H1 (cell line): ENCODE measurements around the gene CUL4A. TPM values are rescaled to one million over a fixed set of nuclear protein-coding genes. Genes with fewer than 3 reads are reported as not detected.

Experiments
- ATF3 ChIP-seq: IDR thresholded peaks from 2 replicates; pipeline ENCODE4 v1.6.1; 2011; ENCODE audit warnings: low read depth, mild to moderate bottlenecking, low read length; ENCODE audit not compliant: insufficient read depth
- CHD1 ChIP-seq: IDR thresholded peaks from 2 replicates; pipeline ENCODE4 v1.6.1; 2012; ENCODE audit warnings: low read depth, low read length, improper control_type of control experiment
- E2F6 ChIP-seq: IDR thresholded peaks from 2 replicates; pipeline ENCODE4 v1.6.1; 2012; ENCODE audit warnings: inconsistent platforms
- FOSL1 ChIP-seq: IDR thresholded peaks from 2 replicates; pipeline ENCODE4 v1.6.1; 2011; ENCODE audit warnings: mild to moderate bottlenecking, low read depth, low read length, moderate library complexity; ENCODE audit not compliant: insufficient read depth
- KDM4A ChIP-seq: IDR thresholded peaks from one replicate; pipeline ENCODE4 v1.7.1; 2012; ENCODE audit warnings: low read depth, mild to moderate bottlenecking, moderate library complexity, low read length, inconsistent platforms; ENCODE audit not compliant: severe bottlenecking
- NANOG ChIP-seq: IDR thresholded peaks from 2 replicates; pipeline ENCODE4 v1.6.1; 2011; ENCODE audit warnings: low read length, low read depth, mild to moderate bottlenecking, inconsistent platforms; ENCODE audit not compliant: insufficient read depth, poor library complexity, severe bottlenecking
- NRF1 ChIP-seq: IDR thresholded peaks from 2 replicates; pipeline ENCODE4 v1.6.1; 2011; ENCODE audit warnings: mild to moderate bottlenecking, low read depth, low read length, improper control_type of control experiment
- PHF8 ChIP-seq: fragments of 200-600 bp; sonication (generic); conservative IDR thresholded peaks from 2 replicates; pipeline ENCODE4 v1.7.1; 2012; ENCODE audit warnings: low read depth, mild to moderate bottlenecking, inconsistent platforms, low read length, moderate library complexity
- RFX5 ChIP-seq: IDR thresholded peaks from 2 replicates; pipeline ENCODE4 v1.6.1; 2011; ENCODE audit warnings: low read depth, low read length, improper control_type of control experiment, borderline replicate concordance
- TEAD4 ChIP-seq: IDR thresholded peaks from 2 replicates; pipeline ENCODE4 v1.6.1; 2012; ENCODE audit warnings: low read depth, low read length, inconsistent platforms, mixed read lengths
- polyA plus RNA-seq, 7 experiments: library from polyadenylated mRNA; depleted of rRNA in 3 of 7; stranded (reverse) in 5 of 7; unstranded in 2 of 7; fragments of >200 nt in 5 of 7; fragments of 200-250 nt in 2 of 7; gene quantifications; 1 replicate in 5 of 7; 2 replicates in 1 of 7; 4 replicates in 1 of 7; pipeline versions ENCODE4 v1.2.1 to v1.2.3, GENCODE V29; 2011 to 2013; ENCODE audit warnings: missing spikeins in 2 of 7, mixed read lengths in 2 of 7
- total RNA-seq: library from RNA; stranded (reverse); fragmentation: NEBNext Ultra II Directional; extraction: Animal tissue kit (Norgen Biotek cat#: 25700); gene quantifications from 2 replicates; pipeline ENCODE4 v1.2.1, GENCODE V29; 2021

Gene CUL4A
- total and polyA plus RNA-seq, 2 of the 8 experiments (the other 6 are each of a cell fraction or from before 2014, with no cell fraction given) = 54.7 to 101 TPM

- TF ChIP-seq ATF3 (no peak), RFX5 (no peak), NRF1 (no peak), E2F6 (no peak), KDM4A (no peak), FOSL1 (no peak), CHD1 (no peak), PHF8 (no peak), TEAD4 (no peak), NANOG (no peak)
These were observed 12.3 kb upstream of the CUL4A start (continued) for GRCh38 chr13:113196970-113197737.
